ENCODE results near the gene RGS14.

DNA sequence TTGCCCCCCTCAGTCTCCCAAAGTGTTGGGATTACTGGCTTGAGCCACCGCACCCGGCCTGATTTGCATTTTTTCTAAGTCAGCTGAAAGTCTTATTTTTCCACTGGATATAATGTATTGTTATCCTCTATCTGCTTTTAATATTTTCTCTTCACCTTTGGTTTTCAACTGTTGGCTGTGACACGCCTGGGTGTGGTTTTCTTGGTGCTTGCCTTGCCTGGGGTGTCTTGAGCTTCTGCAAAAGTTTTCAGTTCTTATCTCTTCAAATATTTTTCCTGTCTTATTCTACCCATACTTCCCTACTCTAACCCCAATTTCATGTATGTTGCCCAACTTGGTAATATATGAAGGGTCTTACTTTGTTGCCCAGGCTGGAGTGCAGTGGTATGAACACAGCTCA is 41.7 kb upstream of the RGS14 start:
- TF ChIP-seq, protein P1, sequence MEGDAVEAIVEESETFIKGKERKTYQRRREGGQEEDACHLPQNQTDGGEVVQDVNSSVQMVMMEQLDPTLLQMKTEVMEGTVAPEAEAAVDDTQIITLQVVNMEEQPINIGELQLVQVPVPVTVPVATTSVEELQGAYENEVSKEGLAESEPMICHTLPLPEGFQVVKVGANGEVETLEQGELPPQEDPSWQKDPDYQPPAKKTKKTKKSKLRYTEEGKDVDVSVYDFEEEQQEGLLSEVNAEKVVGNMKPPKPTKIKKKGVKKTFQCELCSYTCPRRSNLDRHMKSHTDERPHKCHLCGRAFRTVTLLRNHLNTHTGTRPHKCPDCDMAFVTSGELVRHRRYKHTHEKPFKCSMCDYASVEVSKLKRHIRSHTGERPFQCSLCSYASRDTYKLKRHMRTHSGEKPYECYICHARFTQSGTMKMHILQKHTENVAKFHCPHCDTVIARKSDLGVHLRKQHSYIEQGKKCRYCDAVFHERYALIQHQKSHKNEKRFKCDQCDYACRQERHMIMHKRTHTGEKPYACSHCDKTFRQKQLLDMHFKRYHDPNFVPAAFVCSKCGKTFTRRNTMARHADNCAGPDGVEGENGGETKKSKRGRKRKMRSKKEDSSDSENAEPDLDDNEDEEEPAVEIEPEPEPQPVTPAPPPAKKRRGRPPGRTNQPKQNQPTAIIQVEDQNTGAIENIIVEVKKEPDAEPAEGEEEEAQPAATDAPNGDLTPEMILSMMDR (IDR thresholded peaks at IDR 0.05) = no peak
- TF ChIP-seq EP300 (IDR thresholded peaks at IDR 0.05) (no peak), POLR2A (IDR thresholded peaks at IDR 0.05) (no peak), POLR2AphosphoS5 (IDR thresholded peaks at IDR 0.05) (no peak)
